GM19025 (cell line): ENCODE measurements around the gene TMEM272.

Experiments used
- ATAC-seq: cut with Tn5 transposase; IDR thresholded peaks from one replicate; pipeline ENCODE4 v1.9.1; 2021; ENCODE audit warnings: mild to moderate bottlenecking, low read depth, moderate library complexity; ENCODE audit not compliant: unreplicated experiment

The TMEM272 gene, protein sequence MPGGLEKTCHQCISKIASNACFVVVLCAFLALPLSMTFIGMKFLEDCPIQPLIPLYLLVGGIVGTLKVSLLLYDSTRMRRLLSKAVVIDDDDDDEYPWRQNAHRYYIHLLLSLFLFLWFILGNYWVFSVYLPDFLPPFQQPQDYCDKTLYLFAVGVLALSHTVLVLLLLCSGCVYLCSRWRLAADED

DNA sequence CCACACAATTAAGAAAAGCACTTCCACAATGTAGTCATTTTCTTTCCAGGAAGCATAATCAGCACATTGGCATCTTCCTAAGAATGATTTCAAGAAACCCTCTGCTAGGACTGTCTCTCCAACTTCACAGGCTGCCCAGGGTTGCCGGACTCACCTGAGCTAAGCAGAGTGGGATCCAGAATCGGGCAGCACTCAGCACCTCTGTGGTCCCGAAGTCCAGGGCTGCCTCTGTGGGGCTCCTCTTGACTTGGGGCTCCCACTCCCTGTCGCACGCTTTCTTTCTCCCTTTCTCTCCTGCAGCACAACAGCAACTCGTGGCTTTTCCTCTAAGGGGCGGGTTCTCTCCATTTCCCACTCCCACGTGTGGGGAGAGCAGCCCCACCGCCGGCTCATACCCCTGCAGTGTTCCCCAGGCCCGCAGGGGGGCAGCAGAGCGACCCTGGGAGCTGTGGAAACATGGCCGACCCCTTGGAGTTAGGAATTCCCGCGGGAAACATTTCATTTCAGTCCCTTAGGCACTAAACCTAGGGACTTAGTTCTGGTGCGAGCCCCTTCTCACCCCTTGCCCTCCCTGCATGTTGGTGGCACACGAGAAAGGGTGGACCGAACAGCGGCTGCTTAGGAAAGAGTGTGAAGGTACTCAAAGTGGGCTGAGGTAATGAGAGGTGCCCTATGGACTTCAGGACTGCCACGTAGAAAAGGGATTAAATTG, at the start of gene TMEM272:
Gene TMEM272, minus strand, starts transcription at position 316 of the 712 bp plus-strand sequence. CDS start 6,647 bp downstream, outside the sequence.
- ATAC-seq, result no peak

DNA sequence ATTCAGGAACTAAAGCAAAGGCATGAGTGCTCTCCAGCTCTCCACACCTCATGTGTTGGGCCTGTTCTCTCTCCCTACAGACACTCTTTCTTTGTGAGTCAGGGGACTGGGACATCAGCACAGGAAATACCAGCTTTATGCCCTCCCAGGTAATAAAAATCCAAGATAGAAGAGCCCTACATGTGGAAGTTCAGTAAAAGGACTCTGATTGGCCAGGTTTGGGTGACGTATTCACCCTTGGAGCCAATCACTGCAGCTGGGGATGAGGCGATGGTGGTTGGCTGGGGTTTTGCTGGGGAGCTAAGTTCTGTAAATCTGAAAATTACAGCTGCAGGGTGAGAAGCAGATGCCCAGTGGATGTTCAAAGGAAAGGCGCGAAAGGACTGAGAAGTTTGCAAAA, 49.3 kb upstream of the TMEM272 start:
- ATAC-seq, result no peak

DNA sequence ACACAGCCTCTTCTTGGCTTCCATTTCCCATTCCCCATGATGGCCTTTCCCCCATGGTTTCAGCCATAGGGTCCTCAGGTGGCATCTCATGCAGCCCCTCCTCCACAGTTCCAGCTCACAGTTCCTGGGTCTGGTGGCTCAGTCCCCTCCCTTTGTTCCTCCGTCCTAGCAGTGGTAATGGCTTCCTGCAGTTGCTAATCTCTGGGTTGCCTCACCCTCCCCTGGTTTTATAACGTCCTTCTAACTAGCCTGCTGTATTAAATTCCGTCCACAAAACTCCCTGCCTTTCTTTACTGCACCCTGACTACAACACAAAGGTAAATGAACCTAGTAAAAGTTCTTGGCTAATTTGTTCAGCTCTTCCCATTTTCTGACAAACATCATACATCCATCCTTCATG, 47.7 kb upstream of the TMEM272 start:
- ATAC-seq, result no peak

DNA sequence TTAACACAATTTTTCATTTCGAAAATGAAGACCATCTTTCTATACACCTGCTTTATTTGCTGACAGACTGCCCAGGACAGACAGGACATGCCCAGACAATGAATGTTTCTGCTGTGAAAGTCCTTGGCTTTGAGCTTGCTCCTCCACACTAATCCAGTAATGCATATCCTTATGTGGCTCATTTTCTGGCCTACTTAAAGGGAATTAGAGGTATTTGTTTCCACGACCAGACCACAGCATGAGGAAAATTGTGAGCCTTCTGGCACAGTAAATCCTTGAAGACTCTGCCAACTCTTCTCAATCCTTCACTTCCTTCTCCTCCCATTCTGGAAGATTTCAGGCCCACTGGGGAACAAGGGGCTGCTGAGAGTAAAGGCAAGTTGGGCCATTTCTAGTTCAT, 42.5 kb upstream of the TMEM272 start:
- ATAC-seq, result no peak

DNA sequence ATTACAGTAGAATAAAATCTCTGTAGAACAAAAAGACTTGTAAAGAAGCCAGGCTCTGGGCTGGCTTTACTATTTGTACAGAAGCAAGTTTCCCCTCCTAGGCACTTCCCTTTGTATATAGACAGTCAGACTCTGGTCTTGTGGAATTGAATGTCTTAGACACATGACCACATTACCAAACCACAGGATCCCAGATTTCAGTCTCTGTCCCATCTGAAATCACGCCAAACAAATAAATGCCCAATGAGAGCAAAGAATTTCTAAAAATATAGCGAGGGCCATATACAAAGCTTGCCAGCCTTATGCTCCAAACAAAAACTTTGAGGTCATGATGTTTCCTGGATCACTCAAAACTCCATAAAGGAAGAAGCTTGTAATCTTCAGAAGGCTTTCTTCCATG, 40.7 kb upstream of the TMEM272 start:
- no peak for ATAC-seq

DNA sequence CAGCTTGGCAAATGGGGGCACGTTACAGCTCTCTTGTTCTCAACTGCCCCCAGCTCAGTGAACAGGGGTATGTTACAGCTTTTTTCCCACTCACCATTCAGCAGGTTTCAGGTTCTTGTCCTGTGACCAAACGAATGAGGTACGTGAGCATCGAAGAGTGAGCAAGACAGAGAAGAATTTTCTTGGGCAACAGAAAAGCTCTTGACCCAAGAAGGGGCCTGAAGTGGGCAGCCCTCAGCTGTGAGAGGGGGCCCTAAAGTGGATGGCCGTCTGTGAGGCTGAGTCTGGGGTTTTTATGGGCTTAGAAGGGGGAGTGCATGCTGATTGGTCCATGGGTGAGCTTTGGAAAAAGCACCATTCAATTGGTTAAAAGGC, 38.2 kb upstream of the TMEM272 start:
- ATAC-seq, result no peak

DNA sequence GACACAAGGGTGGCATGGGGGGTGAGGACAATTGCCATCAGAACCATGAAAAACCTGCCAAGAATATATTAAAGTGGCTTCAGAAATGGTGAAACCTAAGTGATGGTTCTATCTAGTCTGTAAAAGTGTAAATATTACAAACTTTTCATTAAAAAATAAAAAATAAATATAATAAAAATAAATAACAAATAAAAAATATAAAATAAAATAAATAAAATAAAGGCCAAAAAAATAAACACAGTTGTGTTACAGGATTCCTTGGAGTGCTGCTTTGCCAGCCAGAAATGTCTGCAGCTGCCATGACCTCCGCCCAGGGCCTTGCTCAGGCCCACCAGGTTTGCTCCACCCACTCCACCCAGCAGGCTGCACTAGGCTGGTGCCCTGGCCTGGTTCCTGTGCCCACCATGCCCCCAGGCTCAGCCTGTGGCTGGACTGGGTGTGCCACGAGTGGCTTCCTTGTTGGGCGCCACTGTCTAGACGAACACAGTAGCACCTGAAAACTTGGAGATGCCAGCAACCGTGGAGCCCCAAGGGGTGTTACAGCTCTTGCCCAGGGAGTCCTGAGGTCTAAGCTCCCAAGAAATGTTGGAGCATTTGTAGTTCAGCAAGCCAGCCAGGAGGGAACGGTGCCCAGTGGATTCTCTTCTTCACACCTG, 37.7 kb upstream of the TMEM272 start:
- no peak for ATAC-seq

DNA sequence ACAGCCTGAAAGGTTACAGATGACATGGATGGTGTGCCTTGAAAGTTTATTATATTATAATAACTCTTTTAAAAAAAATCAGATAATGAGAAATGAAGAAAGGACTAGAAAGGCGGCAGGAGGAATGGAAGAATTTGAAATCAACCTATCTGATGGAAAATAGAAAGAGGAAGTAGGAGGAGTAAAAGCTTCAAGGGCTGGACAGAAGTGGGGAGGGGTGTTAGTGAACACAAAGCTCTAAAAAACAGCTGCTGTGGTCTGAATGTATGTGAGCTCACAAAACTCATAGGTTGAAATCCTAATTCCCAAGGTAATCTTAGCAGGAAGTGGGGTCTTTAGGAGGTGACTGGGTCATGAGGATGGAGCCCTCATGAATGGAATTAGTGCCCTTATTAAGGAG, 36.3 kb upstream of the TMEM272 start:
- no peak for ATAC-seq

DNA sequence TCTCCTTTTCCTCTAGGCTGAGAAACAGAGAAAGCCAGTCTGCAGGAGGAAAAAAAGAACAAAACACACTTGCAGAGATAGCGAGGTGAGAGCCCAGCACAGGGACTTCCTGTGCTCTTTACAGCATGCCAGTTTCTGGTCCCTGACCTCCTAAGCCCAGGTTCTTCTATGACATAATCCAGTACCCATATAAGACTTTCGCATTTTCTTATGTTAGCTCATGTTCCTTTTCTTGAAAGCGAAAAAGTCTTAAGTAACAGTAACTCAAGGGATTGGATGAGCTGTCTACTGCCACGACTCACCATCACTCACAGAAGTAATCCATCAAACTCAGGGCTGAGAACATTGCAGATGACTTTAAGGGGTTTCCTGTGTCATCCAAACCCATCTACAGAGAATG, 34.2 kb upstream of the TMEM272 start:
- no peak for ATAC-seq

DNA sequence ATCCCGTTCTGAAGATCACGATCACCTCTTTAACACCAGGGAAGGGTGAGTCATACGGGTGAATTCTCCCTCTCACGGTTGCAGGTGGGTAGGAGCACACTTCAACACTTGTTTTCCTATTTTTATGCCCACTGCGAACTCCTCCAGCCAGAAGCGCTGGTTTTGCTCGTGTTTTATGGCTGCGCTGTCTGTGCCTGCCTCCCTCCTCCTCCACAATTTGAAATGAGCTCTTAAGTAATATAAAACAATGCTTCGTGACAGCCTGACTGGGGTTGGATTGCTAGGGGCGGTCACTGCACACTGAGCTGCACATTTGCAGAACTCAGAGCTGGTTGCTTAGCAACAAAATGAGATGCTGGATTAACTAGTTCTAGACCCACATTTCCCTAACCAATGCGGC, 29.7 kb upstream of the TMEM272 start:
- ATAC-seq, result no peak

DNA sequence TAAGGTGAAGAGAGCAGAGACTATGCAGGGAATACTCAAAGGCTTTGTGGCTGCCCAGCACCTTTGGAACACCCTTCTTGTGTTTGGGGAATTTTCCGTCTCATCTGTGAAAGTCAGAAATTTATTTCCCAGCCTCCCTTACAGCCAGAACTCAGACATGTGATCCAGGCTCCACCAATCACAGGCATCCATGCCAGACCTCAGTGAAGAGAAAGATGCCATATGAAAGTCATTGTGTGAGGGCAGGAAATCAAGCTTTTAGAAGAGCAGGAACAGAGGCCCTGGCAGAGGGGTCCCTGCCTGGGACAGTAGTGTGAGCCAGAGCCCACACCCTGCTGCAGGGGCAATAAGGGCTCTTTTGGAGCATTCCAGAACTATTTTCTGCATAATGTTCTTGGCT, 28.9 kb upstream of the TMEM272 start:
- no peak for ATAC-seq

DNA sequence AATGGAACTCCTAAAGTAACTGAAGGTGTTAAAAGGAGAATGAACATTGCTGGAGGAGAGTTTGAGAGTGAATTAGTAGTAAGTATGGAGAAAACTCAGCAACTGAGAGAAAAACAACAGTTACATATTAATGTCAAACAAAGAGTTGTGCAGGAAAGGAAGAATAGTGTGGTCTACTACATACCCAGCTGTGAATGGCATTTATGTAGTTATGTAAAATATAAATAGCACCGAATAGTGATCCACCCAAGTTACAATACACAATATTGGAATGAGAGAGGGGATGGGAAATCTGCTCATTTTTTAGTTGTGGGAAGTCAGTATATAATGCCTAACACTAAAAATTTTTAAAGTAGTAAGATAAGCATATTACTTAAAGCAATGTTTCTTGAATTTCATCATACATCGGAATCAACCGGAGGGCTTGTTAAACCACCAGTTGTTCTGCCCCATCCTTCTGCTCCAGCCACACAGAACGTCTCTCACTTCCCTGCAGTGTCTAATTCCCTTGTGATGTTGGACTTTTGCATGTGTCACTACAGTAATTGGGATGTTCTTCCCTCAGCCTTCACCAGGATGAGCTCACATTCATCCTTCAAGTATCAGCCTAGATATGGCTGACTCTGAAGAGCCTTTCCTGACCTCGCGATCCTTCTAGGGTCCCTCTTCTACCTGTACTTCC, 28.3 kb upstream of the TMEM272 start:
- no peak for ATAC-seq

DNA sequence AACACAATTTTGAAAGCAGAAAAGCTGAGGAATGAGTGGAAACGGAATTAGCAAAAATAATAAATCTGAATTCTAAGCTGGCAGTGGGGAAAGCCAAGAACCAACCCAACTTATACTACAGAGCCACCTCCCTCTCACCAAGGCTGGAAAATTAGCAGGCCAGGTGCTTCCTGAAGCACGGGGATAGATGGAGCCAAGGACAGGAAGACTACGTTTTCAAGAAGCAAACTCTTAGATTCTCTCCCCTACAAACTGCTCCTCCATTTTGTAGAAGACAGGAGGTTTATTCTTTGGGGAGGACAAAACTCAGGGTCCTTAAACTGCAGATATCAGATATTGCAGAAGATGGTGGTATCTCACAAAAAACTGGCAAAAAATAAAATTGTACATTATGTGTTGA, 25.6 kb upstream of the TMEM272 start:
- no peak for ATAC-seq

DNA sequence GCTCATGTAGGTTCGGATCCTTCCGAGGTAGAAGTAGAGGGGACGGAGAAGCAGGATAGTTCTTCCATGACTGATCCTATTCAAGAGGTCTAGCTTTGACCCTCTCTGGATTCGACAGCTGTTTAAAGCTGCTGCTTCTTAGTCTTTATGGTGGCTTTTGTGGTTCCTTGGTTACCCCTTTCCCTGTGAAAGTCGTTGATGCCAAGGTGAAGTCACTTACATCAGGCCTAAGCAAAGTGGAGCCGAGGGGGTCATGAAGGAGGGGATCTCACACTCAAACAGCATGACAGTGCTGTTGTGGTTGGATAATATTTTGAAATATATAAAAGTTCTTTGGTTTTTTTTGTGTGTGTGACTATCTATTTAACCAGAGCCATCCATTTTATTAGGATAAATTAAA, 24.9 kb upstream of the TMEM272 start:
- ATAC-seq, result no peak

DNA sequence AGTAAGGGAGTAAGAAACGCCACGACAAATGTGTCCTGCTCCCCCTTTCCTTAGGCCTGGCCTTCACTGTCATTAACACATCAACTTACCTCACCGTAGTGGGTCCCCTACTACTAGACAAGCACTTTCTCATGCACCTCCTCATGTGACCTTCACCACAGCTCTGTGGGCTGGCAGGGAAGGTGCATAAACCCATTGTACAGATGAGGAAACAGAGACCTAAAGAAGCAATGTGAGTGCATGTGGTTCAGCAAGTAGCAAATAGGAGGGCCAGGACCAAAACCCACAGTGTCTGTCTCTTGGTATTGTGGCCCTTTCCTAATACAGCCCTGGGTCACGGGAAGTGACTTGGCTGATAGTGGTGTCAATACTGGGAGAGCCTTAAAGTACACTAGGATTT, 22.1 kb upstream of the TMEM272 start:
- ATAC-seq, result no peak

DNA sequence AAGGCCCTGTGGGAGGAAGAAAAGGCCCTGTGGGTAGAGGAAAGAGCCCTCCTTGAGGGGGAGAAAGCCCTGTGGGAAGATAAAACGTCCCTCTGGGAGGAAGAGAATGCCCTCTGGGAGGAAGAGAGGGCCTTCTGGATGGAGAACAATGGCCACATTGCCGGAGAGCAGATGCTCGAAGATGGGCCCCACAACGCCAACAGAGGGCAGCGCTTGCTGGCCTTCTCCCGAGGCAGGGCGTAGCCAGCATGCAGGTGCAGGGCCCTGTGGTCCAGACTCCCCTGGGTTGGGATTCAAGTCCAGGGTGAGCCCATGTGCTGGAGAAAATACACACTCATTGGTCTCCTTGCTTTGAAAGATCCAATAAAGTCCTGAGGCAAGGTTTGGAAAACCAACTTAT, 20.9 kb upstream of the TMEM272 start:
- ATAC-seq, result no peak

DNA sequence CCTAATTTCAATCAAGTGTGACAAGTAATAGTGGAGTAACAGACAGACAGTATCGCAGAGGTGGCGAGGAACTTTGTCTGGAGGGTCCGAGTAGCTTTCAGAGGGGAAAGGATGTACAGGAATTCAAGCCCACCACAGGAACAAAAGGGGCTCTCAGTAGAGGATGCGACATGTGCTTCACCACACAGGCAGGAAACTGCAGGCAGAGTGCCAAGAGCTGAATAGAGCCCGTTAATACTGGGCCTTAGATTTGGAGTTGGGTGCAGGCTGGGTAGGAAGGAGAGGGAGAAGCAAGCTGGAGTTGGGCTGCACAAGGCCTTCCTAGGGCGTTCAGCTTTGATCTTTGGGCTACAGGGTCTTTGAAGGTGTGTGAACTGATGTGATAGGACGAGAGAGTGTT, 18.0 kb upstream of the TMEM272 start:
- ATAC-seq, result no peak

DNA sequence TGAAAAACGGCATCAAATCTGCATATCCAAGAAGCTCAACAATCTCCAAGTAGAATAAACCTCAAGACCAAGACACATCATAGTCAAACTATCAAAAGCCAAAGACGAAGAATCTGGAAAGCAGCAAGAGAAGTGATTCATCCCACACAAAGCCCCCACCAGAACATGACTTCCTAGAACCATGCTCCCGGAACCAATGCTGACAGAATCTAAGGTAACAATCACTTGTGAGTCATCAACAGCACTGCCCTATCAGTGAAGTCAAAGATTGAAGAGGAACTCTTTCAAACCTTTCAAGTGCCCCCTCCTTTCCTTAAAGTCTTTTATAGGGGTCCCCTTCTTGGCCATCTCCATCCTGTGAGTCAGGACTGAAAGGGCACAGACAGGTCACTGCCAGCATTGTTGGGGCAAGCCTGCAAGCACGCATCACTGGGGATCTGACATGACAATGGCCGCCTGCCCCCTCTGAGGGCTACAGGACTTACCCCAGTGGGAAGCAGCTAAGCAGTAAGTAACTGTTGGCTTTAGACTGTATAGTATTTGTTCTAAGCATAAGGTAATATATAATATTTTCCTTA, 16.8 kb upstream of the TMEM272 start, which contains the start of gene CCDC70:
Gene CCDC70, plus strand, starts transcription at position 247 of the 578 bp plus-strand sequence. CDS start 3,443 bp downstream, outside the sequence.
- no peak for ATAC-seq

DNA sequence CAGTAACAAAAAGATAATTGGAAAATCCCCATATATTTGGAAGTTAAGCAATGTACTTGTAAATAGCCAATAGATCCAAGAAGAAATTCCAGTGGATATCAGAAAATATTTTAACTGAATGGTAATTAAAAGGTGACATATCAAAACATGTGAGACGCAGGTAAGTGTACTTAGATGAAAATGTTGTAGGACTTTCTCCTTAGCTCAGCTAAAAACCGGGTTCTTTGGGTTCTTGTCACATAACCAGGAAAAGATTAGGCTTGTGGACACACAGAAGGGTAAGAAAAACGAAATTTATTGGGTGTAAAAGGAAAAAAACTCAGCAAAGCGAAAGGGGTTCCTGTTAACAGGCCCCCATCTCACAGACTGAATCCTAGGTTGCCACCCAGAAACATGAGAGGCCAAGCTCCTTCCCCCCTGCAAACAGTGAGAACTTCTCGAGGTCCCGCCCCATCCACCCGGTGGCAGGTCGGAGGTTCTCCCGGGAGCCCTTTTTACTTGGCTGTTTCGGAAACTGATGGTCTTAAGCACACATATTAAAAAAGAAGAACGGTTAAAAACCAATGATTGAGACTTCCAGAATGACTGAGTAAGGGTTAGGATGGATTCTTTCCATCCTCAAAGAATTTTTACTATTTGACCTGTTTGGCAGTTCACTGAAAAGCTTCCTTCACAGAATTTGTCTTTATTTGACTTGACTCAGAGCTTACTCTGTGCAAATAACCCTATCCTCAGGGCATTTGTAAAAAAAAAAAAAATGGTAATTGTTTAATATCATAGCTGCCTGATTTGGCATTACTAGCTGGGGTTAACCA, 13.7 kb upstream of the TMEM272 start:
- no peak for ATAC-seq

DNA sequence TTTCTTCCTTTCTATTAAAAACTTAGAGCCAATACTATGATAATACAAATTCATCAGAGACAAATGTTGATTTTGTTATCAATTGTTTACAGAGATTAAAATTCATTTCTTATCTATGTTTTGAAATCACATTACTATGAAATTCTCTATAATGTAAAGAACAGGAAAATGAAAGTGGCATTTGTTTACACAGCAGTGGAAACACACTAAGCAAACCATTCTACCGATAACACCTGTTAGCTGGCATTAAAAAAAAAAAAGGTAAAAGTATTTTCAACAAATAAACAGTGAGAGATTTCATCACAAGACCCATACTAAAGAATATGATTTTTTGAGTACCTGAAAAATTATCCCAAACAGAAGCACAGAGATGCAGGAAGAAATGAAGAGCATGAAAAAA, 12.0 kb upstream of the TMEM272 start:
- ATAC-seq, result no peak
